DOHH2 (cell line): ENCODE measurements around the gene SGCE.

Experiments
- EZH2phosphoT487 ChIP-seq: fragments of 200-600 bp; sonication (generic); IDR thresholded peaks from 2 replicates; pipeline ENCODE4 v1.6.1; 2017; ENCODE audit warnings: borderline replicate concordance, mild to moderate bottlenecking, antibody characterized with exemption, low read length, moderate library complexity, mixed read lengths
- TF ChIP-seq, protein P1 (sequence below): fragments of 200-600 bp; sonication (generic); IDR thresholded peaks from one replicate; pipeline ENCODE4 v1.5.1; 2014; ENCODE audit warnings: antibody characterized with exemption, mild to moderate bottlenecking, low read depth, low read length; ENCODE audit not compliant: poor library complexity, severe bottlenecking

DNA sequence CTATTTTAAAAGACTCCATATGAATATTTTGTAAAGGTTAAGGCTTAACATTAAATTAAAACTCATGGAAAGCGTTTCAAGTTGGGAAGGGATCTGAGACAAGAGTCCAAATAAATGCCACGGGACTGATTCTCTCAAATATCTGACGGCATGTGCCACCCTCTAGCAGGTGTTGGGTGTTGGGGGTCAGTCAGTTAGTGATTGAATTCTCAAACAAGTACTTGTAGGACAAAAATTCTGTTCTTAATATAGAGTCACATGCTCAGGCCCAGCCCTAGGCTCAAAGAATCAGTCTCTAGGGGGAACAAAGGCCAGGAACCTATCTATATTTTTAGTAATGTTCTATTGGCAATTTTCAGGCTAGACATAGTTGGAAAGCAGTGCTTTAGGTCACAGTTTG is 39.1 kb downstream of the SGCE start:
- TF ChIP-seq, protein P1, sequence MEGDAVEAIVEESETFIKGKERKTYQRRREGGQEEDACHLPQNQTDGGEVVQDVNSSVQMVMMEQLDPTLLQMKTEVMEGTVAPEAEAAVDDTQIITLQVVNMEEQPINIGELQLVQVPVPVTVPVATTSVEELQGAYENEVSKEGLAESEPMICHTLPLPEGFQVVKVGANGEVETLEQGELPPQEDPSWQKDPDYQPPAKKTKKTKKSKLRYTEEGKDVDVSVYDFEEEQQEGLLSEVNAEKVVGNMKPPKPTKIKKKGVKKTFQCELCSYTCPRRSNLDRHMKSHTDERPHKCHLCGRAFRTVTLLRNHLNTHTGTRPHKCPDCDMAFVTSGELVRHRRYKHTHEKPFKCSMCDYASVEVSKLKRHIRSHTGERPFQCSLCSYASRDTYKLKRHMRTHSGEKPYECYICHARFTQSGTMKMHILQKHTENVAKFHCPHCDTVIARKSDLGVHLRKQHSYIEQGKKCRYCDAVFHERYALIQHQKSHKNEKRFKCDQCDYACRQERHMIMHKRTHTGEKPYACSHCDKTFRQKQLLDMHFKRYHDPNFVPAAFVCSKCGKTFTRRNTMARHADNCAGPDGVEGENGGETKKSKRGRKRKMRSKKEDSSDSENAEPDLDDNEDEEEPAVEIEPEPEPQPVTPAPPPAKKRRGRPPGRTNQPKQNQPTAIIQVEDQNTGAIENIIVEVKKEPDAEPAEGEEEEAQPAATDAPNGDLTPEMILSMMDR, result no peak
- TF ChIP-seq EZH2phosphoT487, result no peak
